ENCODE data around the gene CBLB.

Gene CBLB

DNA sequence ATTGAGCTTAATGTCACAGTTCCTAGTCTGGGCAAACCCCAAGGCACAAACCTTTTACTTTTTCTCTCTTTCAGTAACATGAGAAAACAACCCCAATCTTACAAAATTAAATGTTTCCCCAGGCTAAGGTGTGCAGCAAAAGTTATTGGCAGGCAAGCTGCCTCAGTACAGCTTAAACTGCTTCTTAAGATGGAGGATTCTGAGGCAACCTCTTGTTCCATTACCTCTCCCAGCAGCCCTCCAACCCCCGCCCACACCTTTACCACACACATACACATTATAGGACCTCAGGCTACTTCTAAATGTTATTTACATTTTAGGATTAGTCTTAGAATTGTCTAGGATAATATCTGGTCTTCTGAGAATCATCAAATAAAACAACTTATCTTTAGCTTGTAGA, 22.3 kb upstream of the CBLB start:
- no peak overlapping the region for H2BK5ac ChIP-seq (ENCODE audit: low read depth, low read length, poor library complexity)
- H3K4ac ChIP-seq (ENCODE audit: low read depth, low read length), result no peak overlapping the region
- no peaks in the 10 kb centered on the region for H3K79me2 ChIP-seq (ENCODE audit: control insufficient read depth, insufficient read depth, low read length, poor library complexity)
- no peaks in the 10 kb centered on the region for H3K9me3 ChIP-seq (ENCODE audit: insufficient read depth, low read depth, low read length)
- DNase-seq, result no peak
- no peak overlapping the region for H3K4me2 ChIP-seq (ENCODE audit: low read length)
- H2BK120ac ChIP-seq (ENCODE audit: insufficient read depth, low read length, poor library complexity), result no peak overlapping the region
- no peaks in the 10 kb centered on the region for H3K36me3 ChIP-seq (ENCODE audit: control insufficient read depth in 1 of 2, insufficient read depth in 2 of 2, low read length in 2 of 2)
- no peak overlapping the region for H3K9ac ChIP-seq (ENCODE audit: low read length)
- H3K18ac ChIP-seq (ENCODE audit: low read length), result no peak overlapping the region
- no peaks in the 10 kb centered on the region for H3K79me1 ChIP-seq (ENCODE audit: low read length)
- H3K27ac ChIP-seq (ENCODE audit: low read depth, low read length), result no peak overlapping the region
- no peaks in the 10 kb centered on the region for H3K27me3 ChIP-seq (ENCODE audit: insufficient read depth, low read length)
- WGBS (ENCODE audit: extremely low coverage, insufficient coverage, insufficient read length), result no CpG with 5 or more reads among the region's 1 CpG
- H4K12ac ChIP-seq (ENCODE audit: low read depth, low read length), result no peak overlapping the region
- H4K8ac ChIP-seq (ENCODE audit: low read depth, low read length), result no peak overlapping the region
- H3K14ac ChIP-seq (ENCODE audit: low read length), result no peak overlapping the region
- no peak overlapping the region for H2BK12ac ChIP-seq (ENCODE audit: low read length)
- H3K4me1 ChIP-seq (ENCODE audit: control insufficient read depth in 1 of 2, insufficient read depth in 2 of 2, low read length in 2 of 2), result no peaks in the 10 kb centered on the region
- H3K23ac ChIP-seq (ENCODE audit: low read length), result no peak overlapping the region
- H3K4me3 ChIP-seq (ENCODE audit: low read depth, low read length), result no peak overlapping the region
- no peak overlapping the region for H2AK5ac ChIP-seq (ENCODE audit: low read length)
- no peak overlapping the region for H2AFZ ChIP-seq (ENCODE audit: insufficient read depth, low read length, poor library complexity)
- no peak overlapping the region for H4K91ac ChIP-seq (ENCODE audit: low read depth, low read length)

DNA sequence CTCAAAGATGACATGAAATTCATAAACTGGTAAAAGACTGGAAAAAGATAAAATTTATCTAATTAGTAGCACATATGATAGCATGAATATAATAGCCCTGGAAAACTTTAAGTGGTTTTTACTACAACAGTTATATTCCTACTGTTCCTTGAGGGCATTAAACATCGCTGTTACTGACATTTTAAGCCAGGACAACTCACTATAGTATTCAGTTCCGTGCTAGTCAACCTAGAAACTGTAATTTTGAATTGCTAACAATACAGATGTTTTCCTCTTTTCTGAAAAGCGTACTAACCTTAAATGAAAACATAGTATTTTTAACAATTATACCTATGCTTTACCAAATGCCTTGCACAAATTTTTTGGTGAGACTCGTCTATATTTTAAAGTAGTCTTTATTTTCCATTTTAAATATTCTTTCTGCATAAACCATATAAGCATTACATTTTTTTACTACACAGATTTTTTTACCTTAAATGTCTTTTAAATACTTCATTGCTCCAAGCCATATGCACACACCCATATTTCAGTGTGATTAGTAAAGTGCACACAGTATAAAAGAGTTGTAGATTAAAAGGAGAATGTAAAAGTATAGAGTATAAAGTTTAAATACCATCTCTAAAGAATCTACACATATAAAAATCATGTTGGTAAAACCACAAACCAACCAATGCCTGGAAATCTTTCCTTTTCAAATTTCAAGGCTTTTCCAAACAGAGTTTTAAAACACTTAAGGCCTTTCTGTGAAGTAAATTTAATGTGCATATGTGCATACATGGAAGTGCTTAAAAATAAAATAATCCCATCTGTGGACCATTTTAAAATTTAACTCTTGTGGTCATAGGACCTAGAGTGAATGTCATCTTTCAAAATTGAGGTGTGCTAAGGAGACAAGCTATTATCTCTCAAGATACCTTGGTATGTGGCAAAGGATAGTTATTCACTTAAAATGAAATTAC, 20.1 kb upstream of the CBLB start:
- H3K9me3 ChIP-seq (ENCODE audit: insufficient read depth, low read depth, low read length), result no peaks in the 10 kb centered on the region
- H2BK5ac ChIP-seq (ENCODE audit: low read depth, low read length, poor library complexity), result no peak overlapping the region
- no peak overlapping the region for H2BK120ac ChIP-seq (ENCODE audit: insufficient read depth, low read length, poor library complexity)
- DNase-seq, result no peak
- no peak overlapping the region for H3K9ac ChIP-seq (ENCODE audit: low read length)
- no peak overlapping the region for H3K18ac ChIP-seq (ENCODE audit: low read length)
- no peaks in the 10 kb centered on the region for H3K79me1 ChIP-seq (ENCODE audit: low read length)
- H3K27me3 ChIP-seq (ENCODE audit: insufficient read depth, low read length), result no peaks in the 10 kb centered on the region
- no peak overlapping the region for H3K4me2 ChIP-seq (ENCODE audit: low read length)
- no CpG with 5 or more reads among the region's 4 CpGs for WGBS (ENCODE audit: extremely low coverage, insufficient coverage, insufficient read length)
- H3K36me3 ChIP-seq (ENCODE audit: control insufficient read depth in 1 of 2, insufficient read depth in 2 of 2, low read length in 2 of 2), result no peaks in the 10 kb centered on the region
- H4K12ac ChIP-seq (ENCODE audit: low read depth, low read length), result no peak overlapping the region
- no peak overlapping the region for H3K27ac ChIP-seq (ENCODE audit: low read depth, low read length)
- H2BK12ac ChIP-seq (ENCODE audit: low read length), result no peak overlapping the region
- H3K4me3 ChIP-seq (ENCODE audit: low read depth, low read length), result no peak overlapping the region
- no peak overlapping the region for H3K23ac ChIP-seq (ENCODE audit: low read length)
- H2AFZ ChIP-seq (ENCODE audit: insufficient read depth, low read length, poor library complexity), result no peak overlapping the region
- H3K4me1 ChIP-seq (ENCODE audit: control insufficient read depth in 1 of 2, insufficient read depth in 2 of 2, low read length in 2 of 2), result peaks cover 2 to 4% of the 10 kb centered on the region in 2 experiments
- no peak overlapping the region for H2AK5ac ChIP-seq (ENCODE audit: low read length)
- H4K8ac ChIP-seq (ENCODE audit: low read depth, low read length), result no peak overlapping the region
- no peak overlapping the region for H3K4ac ChIP-seq (ENCODE audit: low read depth, low read length)
- H3K14ac ChIP-seq (ENCODE audit: low read length), result no peak overlapping the region
- H4K91ac ChIP-seq (ENCODE audit: low read depth, low read length), result no peak overlapping the region
- H3K79me2 ChIP-seq (ENCODE audit: control insufficient read depth, insufficient read depth, low read length, poor library complexity), result no peaks in the 10 kb centered on the region

DNA sequence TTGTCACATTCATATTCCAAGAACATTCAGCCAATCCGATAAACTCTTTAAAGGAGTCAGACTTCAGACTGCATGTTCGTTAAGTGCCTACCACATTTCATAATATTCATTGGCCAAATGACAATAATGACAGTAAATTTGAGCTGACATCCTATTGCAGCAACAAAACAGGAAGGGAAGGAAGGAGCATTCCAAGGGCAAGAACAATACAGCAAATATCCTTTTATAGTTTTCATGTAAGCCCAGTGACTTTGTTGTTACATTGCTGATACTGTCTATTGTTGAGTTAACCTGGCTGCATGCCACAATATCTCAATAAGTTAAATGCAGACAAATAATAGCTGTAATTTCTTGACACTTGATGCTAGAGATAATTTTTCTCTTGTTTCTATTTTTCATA, 16.4 kb upstream of the CBLB start:
- Histone ChIP-seq H3K4me2 (ENCODE audit: low read length) (no peak overlapping the region), H2BK5ac (ENCODE audit: low read depth, low read length, poor library complexity) (no peak overlapping the region), H3K27me3 (ENCODE audit: insufficient read depth, low read length) (no peaks in the 10 kb centered on the region), H3K4me3 (ENCODE audit: low read depth, low read length) (no peak overlapping the region), H4K91ac (ENCODE audit: low read depth, low read length) (no peak overlapping the region), H3K9me3 (ENCODE audit: insufficient read depth, low read depth, low read length) (no peaks in the 10 kb centered on the region), H4K8ac (ENCODE audit: low read depth, low read length) (no peak overlapping the region), H3K79me1 (ENCODE audit: low read length) (no peaks in the 10 kb centered on the region), H3K23ac (ENCODE audit: low read length) (no peak overlapping the region), H3K79me2 (ENCODE audit: control insufficient read depth, insufficient read depth, low read length, poor library complexity) (no peaks in the 10 kb centered on the region), H3K14ac (ENCODE audit: low read length) (no peak overlapping the region), H3K36me3 (ENCODE audit: control insufficient read depth in 1 of 2, insufficient read depth in 2 of 2, low read length in 2 of 2) (no peaks in the 10 kb centered on the region), H2BK120ac (ENCODE audit: insufficient read depth, low read length, poor library complexity) (no peak overlapping the region), H3K4ac (ENCODE audit: low read depth, low read length) (no peak overlapping the region), H3K9ac (ENCODE audit: low read length) (no peak overlapping the region), H3K18ac (ENCODE audit: low read length) (no peak overlapping the region), H3K4me1 (ENCODE audit: control insufficient read depth in 1 of 2, insufficient read depth in 2 of 2, low read length in 2 of 2) (peaks cover 2 to 6% of the 10 kb centered on the region in 2 experiments), H3K27ac (ENCODE audit: low read depth, low read length) (peak overlapping the region; percentile 37), H4K12ac (ENCODE audit: low read depth, low read length) (no peak overlapping the region), H2AK5ac (ENCODE audit: low read length) (no peak overlapping the region), H2AFZ (ENCODE audit: insufficient read depth, low read length, poor library complexity) (no peak overlapping the region), H2BK12ac (ENCODE audit: low read length) (no peak overlapping the region)
- DNase-seq, result no peak
- no CpG with 5 or more reads among the region's 2 CpGs for whole genome bisulfite sequencing (ENCODE audit: extremely low coverage, insufficient coverage, insufficient read length)

DNA sequence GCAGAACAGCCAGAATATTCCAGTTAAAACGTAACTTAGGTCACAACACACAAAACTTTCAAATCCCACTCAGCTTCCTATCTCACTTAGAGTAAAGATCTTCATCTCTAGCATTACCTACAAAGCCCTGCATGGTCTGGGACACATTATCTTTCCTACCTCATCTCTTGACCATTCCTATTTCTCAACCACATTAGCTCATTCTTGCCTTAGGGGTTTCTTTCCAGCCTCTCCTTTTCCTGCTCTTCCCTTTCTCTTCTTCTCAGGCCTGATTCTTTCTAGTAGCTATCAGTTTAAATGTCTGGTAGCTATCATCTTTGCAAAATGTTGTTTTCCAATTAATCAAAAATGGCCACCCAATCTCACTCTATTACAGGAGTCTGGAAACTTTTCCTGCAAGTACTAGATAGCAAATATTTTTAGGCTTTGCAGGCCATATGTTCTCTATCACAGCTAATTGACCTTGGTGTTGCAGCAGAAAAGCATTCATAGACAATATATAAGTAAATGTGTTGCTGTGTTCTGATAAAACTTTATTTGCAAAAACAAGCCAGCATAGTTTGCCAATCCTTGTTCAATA, 15.1 kb upstream of the CBLB start:
- Histone ChIP-seq H3K9ac (ENCODE audit: low read length) (no peak overlapping the region), H2BK5ac (ENCODE audit: low read depth, low read length, poor library complexity) (no peak overlapping the region), H4K12ac (ENCODE audit: low read depth, low read length) (no peak overlapping the region), H3K36me3 (ENCODE audit: control insufficient read depth in 1 of 2, insufficient read depth in 2 of 2, low read length in 2 of 2) (no peaks in the 10 kb centered on the region), H3K14ac (ENCODE audit: low read length) (no peak overlapping the region), H2BK12ac (ENCODE audit: low read length) (no peak overlapping the region), H2AFZ (ENCODE audit: insufficient read depth, low read length, poor library complexity) (no peak overlapping the region), H3K79me2 (ENCODE audit: control insufficient read depth, insufficient read depth, low read length, poor library complexity) (no peaks in the 10 kb centered on the region), H4K8ac (ENCODE audit: low read depth, low read length) (no peak overlapping the region), H3K9me3 (ENCODE audit: insufficient read depth, low read depth, low read length) (no peaks in the 10 kb centered on the region), H3K27ac (ENCODE audit: low read depth, low read length) (peak overlapping the region; percentile 81), H4K91ac (ENCODE audit: low read depth, low read length) (no peak overlapping the region), H3K18ac (ENCODE audit: low read length) (no peak overlapping the region), H3K4me3 (ENCODE audit: low read depth, low read length) (no peak overlapping the region), H3K4ac (ENCODE audit: low read depth, low read length) (no peak overlapping the region), H3K4me1 (ENCODE audit: control insufficient read depth in 1 of 2, insufficient read depth in 2 of 2, low read length in 2 of 2) (peaks cover 2 to 6% of the 10 kb centered on the region in 2 experiments), H2BK120ac (ENCODE audit: insufficient read depth, low read length, poor library complexity) (no peak overlapping the region), H3K79me1 (ENCODE audit: low read length) (no peaks in the 10 kb centered on the region), H3K23ac (ENCODE audit: low read length) (no peak overlapping the region), H3K27me3 (ENCODE audit: insufficient read depth, low read length) (no peaks in the 10 kb centered on the region), H2AK5ac (ENCODE audit: low read length) (no peak overlapping the region), H3K4me2 (ENCODE audit: low read length) (no peak overlapping the region)
- no CpG with 5 or more reads among the region's 1 CpG for WGBS (ENCODE audit: extremely low coverage, insufficient coverage, insufficient read length)
- peak; percentile 57 to 91 for DNase-seq

Measured in trophoblast cell (in vitro differentiated cells and primary cell).